ENCODE measurements around the gene MGST1.

The MGST1 gene

GRCh38 chr12:16347391-16348298 lies at the start of gene MGST1:
Gene MGST1 (plus strand): TSS chr12:16347645. CDS start chr12:16354253, 6,608 bp downstream.
- DNase-seq = no peak

- DNase-seq = no peak
These were observed 48.0 kb upstream of the MGST1 start for GRCh38 chr12:16299403-16299802.

GRCh38 chr12:16300122-16300521 lies 47.3 kb upstream of the MGST1 start:
- no peak for DNase-seq

- no peak for DNase-seq
These were observed 46.7 kb upstream of the MGST1 start for GRCh38 chr12:16300736-16301135.

GRCh38 chr12:16303939-16304338 lies 43.5 kb upstream of the MGST1 start:
- DNase-seq = no peak

GRCh38 chr12:16307856-16308475 lies 39.5 kb upstream of the MGST1 start:
- DNase-seq = no peak

- DNase-seq = no peak
These were observed 36.5 kb upstream of the MGST1 start for GRCh38 chr12:16310934-16311333.

- no peak for DNase-seq
These were observed 24.4 kb upstream of the MGST1 start for GRCh38 chr12:16323010-16323409.

GRCh38 chr12:16323638-16324037 lies 23.8 kb upstream of the MGST1 start:
- no peak for DNase-seq

GRCh38 chr12:16324272-16324671 lies 23.2 kb upstream of the MGST1 start:
- no peak for DNase-seq

- DNase-seq = no peak
These were observed 22.7 kb upstream of the MGST1 start for GRCh38 chr12:16324772-16325171.

- DNase-seq = no peak
These were observed 22.0 kb upstream of the MGST1 start for GRCh38 chr12:16325426-16325825.

GRCh38 chr12:16327963-16328362 lies 19.5 kb upstream of the MGST1 start:
- DNase-seq = no peak

GRCh38 chr12:16329594-16329993 lies 17.9 kb upstream of the MGST1 start:
- DNase-seq = no peak

- DNase-seq = no peak
These were observed 16.9 kb upstream of the MGST1 start for GRCh38 chr12:16330560-16330959.

GRCh38 chr12:16331998-16332397 lies 15.4 kb upstream of the MGST1 start:
- no peak for DNase-seq

GRCh38 chr12:16335838-16336237 lies 11.6 kb upstream of the MGST1 start:
- no peak for DNase-seq

- DNase-seq = no peak
These were observed 3.2 kb upstream of the MGST1 start for GRCh38 chr12:16344269-16344668.

- DNase-seq = no peak
These were observed 2.3 kb upstream of the MGST1 start for GRCh38 chr12:16345105-16345504.

GRCh38 chr12:16346958-16347357 lies 487 bp upstream of the MGST1 start:
- DNase-seq = no peak

GRCh38 chr12:16348435-16349130 lies 1.1 kb downstream of the MGST1 start:
- no peak for DNase-seq

GRCh38 chr12:16349131-16349460 lies 1.7 kb downstream of the MGST1 start:
- DNase-seq = no peak

- no peak for DNase-seq
These were observed 3.2 kb downstream of the MGST1 start for GRCh38 chr12:16350682-16351081.

- no peak for DNase-seq
These were observed 5.0 kb downstream of the MGST1 start for GRCh38 chr12:16352481-16352880.
